Measurements from ENCODE around the gene SLC7A8. TPM values are rescaled to one million over a fixed set of nuclear protein-coding genes. Genes with fewer than 3 reads are reported as not detected.

SLC7A8 gene
- total RNA-seq, 1 experiment from 2014 or later = 0.90 TPM

- ChIA-PET CTCF (no interaction called here), POLR2A (interaction anchor here (0.5 kb wide), 1 partner anchor 129 kb away, joined by 3 read pairs; no protein-coding TSS in a partner anchor)
- H3K27ac ChIP-seq (ENCODE audit: low read length) = no peak overlapping the region
- no peak overlapping the region for H3K4me3 ChIP-seq (ENCODE audit: low read depth in 2 of 2, low read length in 2 of 2)
- no peak for TF ChIP-seq TCF7L2 (IDR thresholded peaks at IDR 0.05; ENCODE audit: low read depth, low read length)
- no peak for TF ChIP-seq POLR2AphosphoS5 (IDR thresholded peaks at IDR 0.05; ENCODE audit: low read depth, low read length)
- no peak for TF ChIP-seq REST (IDR thresholded peaks at IDR 0.05; ENCODE audit: insufficient read depth in 1 of 2, low read depth in 2 of 2, low read length in 1 of 2)
- TF ChIP-seq SIN3A (IDR thresholded peaks at IDR 0.05; ENCODE audit: borderline replicate concordance, insufficient read depth, low read depth, low read length) = no peak
- no peak for TF ChIP-seq CTCF (IDR thresholded peaks at IDR 0.05)
- H3K9me3 ChIP-seq (ENCODE audit: control insufficient read depth, insufficient read depth, low read depth, low read length) = no peaks in the 10 kb centered on the region
- DNase-seq (ENCODE audit: low read depth, low spot score) (no peak), ATAC-seq (no peak)
- H3K36me3 ChIP-seq (ENCODE audit: control insufficient read depth, insufficient read depth, low read length) = no peaks in the 10 kb centered on the region
- H3K27me3 ChIP-seq (ENCODE audit: control insufficient read depth, insufficient read depth, low read length) = no peaks in the 10 kb centered on the region; the same call in 1 of the 2 replicates
- intact Hi-C loops (cut with micrococcal nuclease; ENCODE audit: unreplicated experiment) (no loop called here), in situ Hi-C loops (cut with HindIII; ENCODE audit: low pct_unique_long_range_greater_than_20kb, low sequenced_read_pairs) (no loop called here)
- no peaks in the 10 kb centered on the region for H3K4me1 ChIP-seq (ENCODE audit: control insufficient read depth, insufficient read depth, low read length)
- BruUV-seq (replicated peaks) = no TSS peak
These were observed 54.3 kb downstream of the SLC7A8 start for GRCh38 chr14:23128969-23129758.

GRCh38 chr14:23127861-23128260 lies 55.6 kb downstream of the SLC7A8 start:
- Histone ChIP-seq H3K36me3 (ENCODE audit: control insufficient read depth, insufficient read depth, low read length) (no peaks in the 10 kb centered on the region), H3K4me1 (ENCODE audit: control insufficient read depth, insufficient read depth, low read length) (no peaks in the 10 kb centered on the region), H3K9me3 (ENCODE audit: control insufficient read depth, insufficient read depth, low read depth, low read length) (no peaks in the 10 kb centered on the region), H3K27ac (ENCODE audit: low read length) (no peak overlapping the region), H3K4me3 (ENCODE audit: low read depth in 2 of 2, low read length in 2 of 2) (no peak overlapping the region), H3K27me3 (ENCODE audit: control insufficient read depth, insufficient read depth, low read length) (no peaks in the 10 kb centered on the region; the same call in 1 of the 2 replicates)
- intact Hi-C loops (cut with micrococcal nuclease; ENCODE audit: unreplicated experiment) (no loop called here), in situ Hi-C loops (cut with HindIII; ENCODE audit: low pct_unique_long_range_greater_than_20kb, low sequenced_read_pairs) (no loop called here)
- ChIA-PET CTCF (no interaction called here), POLR2A (no interaction called here)
- TF ChIP-seq REST (IDR thresholded peaks at IDR 0.05; ENCODE audit: insufficient read depth in 1 of 2, low read depth in 2 of 2, low read length in 1 of 2) (no peak), CTCF (IDR thresholded peaks at IDR 0.05) (no peak), SIN3A (IDR thresholded peaks at IDR 0.05; ENCODE audit: borderline replicate concordance, insufficient read depth, low read depth, low read length) (no peak), TCF7L2 (IDR thresholded peaks at IDR 0.05; ENCODE audit: low read depth, low read length) (no peak), POLR2AphosphoS5 (IDR thresholded peaks at IDR 0.05; ENCODE audit: low read depth, low read length) (no peak)
- BruUV-seq (replicated peaks) = no TSS peak
- DNase-seq (ENCODE audit: low read depth, low spot score) (no peak), ATAC-seq (no peak)
